Astrocyte (in vitro differentiated cells and primary cell): ENCODE measurements around the gene CHST7.

Experiments used
- EZH2 ChIP-seq: IDR thresholded peaks from 2 replicates; pipeline ENCODE4 v1.6.1; 2012; ENCODE audit warnings: mild to moderate bottlenecking, low read length, inconsistent platforms; ENCODE audit not compliant: insufficient read depth
- TF ChIP-seq, protein P1 (sequence below): IDR thresholded peaks from 2 replicates; pipeline ENCODE4 v1.5.1; 2011; ENCODE audit warnings: low read depth, mild to moderate bottlenecking, inconsistent platforms, low read length, moderate library complexity; ENCODE audit not compliant: insufficient read depth

DNA sequence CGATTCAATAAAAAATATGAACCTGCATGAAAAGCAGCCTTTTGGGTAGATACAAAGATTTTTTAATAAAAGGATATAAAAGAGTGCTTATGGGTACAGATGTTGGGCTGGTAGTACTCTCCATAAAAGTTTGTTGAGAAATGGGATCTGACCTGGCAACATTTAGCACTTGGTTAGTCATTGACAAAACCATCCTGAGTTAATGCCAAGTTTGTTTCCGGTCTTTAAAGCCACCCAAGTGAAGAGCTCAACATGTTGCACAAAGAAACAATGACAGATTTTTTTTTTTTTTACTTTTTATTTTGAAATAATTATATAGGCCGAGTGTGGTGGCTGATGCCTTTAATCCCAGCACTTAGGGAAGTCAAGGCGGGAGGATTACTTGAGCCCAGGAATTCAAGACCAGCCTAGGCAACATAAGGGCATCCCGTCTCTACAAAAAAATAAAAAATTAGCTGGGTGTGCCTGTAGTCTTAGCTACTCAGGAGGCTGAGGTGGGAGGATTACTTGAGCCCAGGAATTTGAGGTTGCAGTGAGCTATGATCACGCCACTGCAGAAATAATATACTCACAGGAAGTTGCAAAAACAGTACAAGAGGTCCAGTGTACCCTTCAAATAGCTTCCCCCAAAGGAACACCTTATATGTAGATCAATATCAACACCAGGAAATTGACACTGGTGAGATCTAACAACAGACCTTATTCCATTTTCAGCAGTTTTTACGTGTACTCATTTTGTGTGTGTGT, 16.6 kb downstream of the CHST7 start:
- TF ChIP-seq, protein P1, sequence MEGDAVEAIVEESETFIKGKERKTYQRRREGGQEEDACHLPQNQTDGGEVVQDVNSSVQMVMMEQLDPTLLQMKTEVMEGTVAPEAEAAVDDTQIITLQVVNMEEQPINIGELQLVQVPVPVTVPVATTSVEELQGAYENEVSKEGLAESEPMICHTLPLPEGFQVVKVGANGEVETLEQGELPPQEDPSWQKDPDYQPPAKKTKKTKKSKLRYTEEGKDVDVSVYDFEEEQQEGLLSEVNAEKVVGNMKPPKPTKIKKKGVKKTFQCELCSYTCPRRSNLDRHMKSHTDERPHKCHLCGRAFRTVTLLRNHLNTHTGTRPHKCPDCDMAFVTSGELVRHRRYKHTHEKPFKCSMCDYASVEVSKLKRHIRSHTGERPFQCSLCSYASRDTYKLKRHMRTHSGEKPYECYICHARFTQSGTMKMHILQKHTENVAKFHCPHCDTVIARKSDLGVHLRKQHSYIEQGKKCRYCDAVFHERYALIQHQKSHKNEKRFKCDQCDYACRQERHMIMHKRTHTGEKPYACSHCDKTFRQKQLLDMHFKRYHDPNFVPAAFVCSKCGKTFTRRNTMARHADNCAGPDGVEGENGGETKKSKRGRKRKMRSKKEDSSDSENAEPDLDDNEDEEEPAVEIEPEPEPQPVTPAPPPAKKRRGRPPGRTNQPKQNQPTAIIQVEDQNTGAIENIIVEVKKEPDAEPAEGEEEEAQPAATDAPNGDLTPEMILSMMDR: no peak
- TF ChIP-seq EZH2: no peak
